ENCODE data around the gene SLC2A4.

The SLC2A4 gene

GRCh38 chr17:7256766-7257456 is 24.6 kb upstream of the SLC2A4 start:
- H3K4me3 ChIP-seq (ENCODE audit: low read depth in 1 of 2, low read length in 2 of 2), result no peak overlapping the region
- no peaks in the 10 kb centered on the region for H3K9me3 ChIP-seq (ENCODE audit: control insufficient read depth in 1 of 2, low read length in 2 of 2)
- H3K9ac ChIP-seq (ENCODE audit: low read depth in 1 of 2, low read length in 2 of 2), result no peak overlapping the region
- no peaks in the 10 kb centered on the region for H3K27me3 ChIP-seq (ENCODE audit: control insufficient read depth in 1 of 2, insufficient read depth in 2 of 2, low read length in 2 of 2)
- peaks cover 20 to 53% of the 10 kb centered on the region in 2 donors for H3K36me3 ChIP-seq (ENCODE audit: control insufficient read depth in 1 of 2, insufficient read depth in 2 of 2, low read length in 2 of 2)
- H3K27ac ChIP-seq (ENCODE audit: low read depth, low read length), result no peak overlapping the region
- H3K4me1 ChIP-seq (ENCODE audit: control insufficient read depth in 1 of 2, insufficient read depth in 2 of 2, low read length in 2 of 2), result peaks cover 21 to 45% of the 10 kb centered on the region in 2 donors

- Histone ChIP-seq H3K4me1 (ENCODE audit: control insufficient read depth in 1 of 2, insufficient read depth in 2 of 2, low read length in 2 of 2) (peaks cover 12 to 48% of the 10 kb centered on the region in 2 donors), H3K4me3 (ENCODE audit: low read depth in 1 of 2, low read length in 2 of 2) (peak overlapping the region; percentile 66 to 92), H3K36me3 (ENCODE audit: control insufficient read depth in 1 of 2, insufficient read depth in 2 of 2, low read length in 2 of 2) (peaks cover 20 to 53% of the 10 kb centered on the region in 2 donors), H3K9me3 (ENCODE audit: control insufficient read depth in 1 of 2, low read length in 2 of 2) (no peaks in the 10 kb centered on the region), H3K9ac (ENCODE audit: low read depth in 1 of 2, low read length in 2 of 2) (peak overlapping the region; percentile 94 to 98), H3K27me3 (ENCODE audit: control insufficient read depth in 1 of 2, insufficient read depth in 2 of 2, low read length in 2 of 2) (peaks cover 0 to 12% of the 10 kb centered on the region in 2 donors), H3K27ac (ENCODE audit: low read depth, low read length) (peak overlapping the region; percentile 86)
Observed at GRCh38 chr17:7258731-7259554, 22.6 kb upstream of the SLC2A4 start.

- Histone ChIP-seq H3K9me3 (ENCODE audit: control insufficient read depth in 1 of 2, low read length in 2 of 2) (no peaks in the 10 kb centered on the region), H3K36me3 (ENCODE audit: control insufficient read depth in 1 of 2, insufficient read depth in 2 of 2, low read length in 2 of 2) (peaks cover 14 to 48% of the 10 kb centered on the region in 2 donors), H3K9ac (ENCODE audit: low read depth in 1 of 2, low read length in 2 of 2) (peak overlapping the region; percentile 94 to 98), H3K27me3 (ENCODE audit: control insufficient read depth in 1 of 2, insufficient read depth in 2 of 2, low read length in 2 of 2) (peaks cover 0 to 12% of the 10 kb centered on the region in 2 donors), H3K4me1 (ENCODE audit: control insufficient read depth in 1 of 2, insufficient read depth in 2 of 2, low read length in 2 of 2) (peaks cover 12 to 42% of the 10 kb centered on the region in 2 donors), H3K27ac (ENCODE audit: low read depth, low read length) (peak overlapping the region; percentile 86), H3K4me3 (ENCODE audit: low read depth in 1 of 2, low read length in 2 of 2) (peak overlapping the region; percentile 66 to 92)
Observed at GRCh38 chr17:7259555-7259889, 22.0 kb upstream of the SLC2A4 start.

GRCh38 chr17:7260151-7260550 is 21.4 kb upstream of the SLC2A4 start:
- H3K27me3 ChIP-seq (ENCODE audit: control insufficient read depth in 1 of 2, insufficient read depth in 2 of 2, low read length in 2 of 2), result peaks cover 0 to 12% of the 10 kb centered on the region in 2 donors
- peak overlapping the region; percentile 94 to 98 for H3K9ac ChIP-seq (ENCODE audit: low read depth in 1 of 2, low read length in 2 of 2)
- peak overlapping the region; percentile 92 to 94 for H3K4me3 ChIP-seq (ENCODE audit: low read depth in 1 of 2, low read length in 2 of 2)
- H3K9me3 ChIP-seq (ENCODE audit: control insufficient read depth in 1 of 2, low read length in 2 of 2), result no peaks in the 10 kb centered on the region
- peaks cover 10 to 42% of the 10 kb centered on the region in 2 donors for H3K36me3 ChIP-seq (ENCODE audit: control insufficient read depth in 1 of 2, insufficient read depth in 2 of 2, low read length in 2 of 2)
- peaks cover 12 to 36% of the 10 kb centered on the region in 2 donors for H3K4me1 ChIP-seq (ENCODE audit: control insufficient read depth in 1 of 2, insufficient read depth in 2 of 2, low read length in 2 of 2)
- H3K27ac ChIP-seq (ENCODE audit: low read depth, low read length), result peak overlapping the region; percentile 97

- Histone ChIP-seq H3K4me1 (ENCODE audit: control insufficient read depth in 1 of 2, insufficient read depth in 2 of 2, low read length in 2 of 2) (peaks cover 12 to 36% of the 10 kb centered on the region in 2 donors), H3K36me3 (ENCODE audit: control insufficient read depth in 1 of 2, insufficient read depth in 2 of 2, low read length in 2 of 2) (peaks cover 10 to 38% of the 10 kb centered on the region in 2 donors)
Observed at GRCh38 chr17:7260651-7261378, 20.7 kb upstream of the SLC2A4 start.

GRCh38 chr17:7261379-7262191 is 19.9 kb upstream of the SLC2A4 start:
- peak overlapping the region; percentile 94 to 98 for H3K9ac ChIP-seq (ENCODE audit: low read depth in 1 of 2, low read length in 2 of 2)
- no peaks in the 10 kb centered on the region for H3K9me3 ChIP-seq (ENCODE audit: control insufficient read depth in 1 of 2, low read length in 2 of 2)
- H3K36me3 ChIP-seq (ENCODE audit: control insufficient read depth in 1 of 2, insufficient read depth in 2 of 2, low read length in 2 of 2), result peaks cover 10 to 32% of the 10 kb centered on the region in 2 donors
- peaks cover 12 to 29% of the 10 kb centered on the region in 2 donors for H3K4me1 ChIP-seq (ENCODE audit: control insufficient read depth in 1 of 2, insufficient read depth in 2 of 2, low read length in 2 of 2)
- H3K27ac ChIP-seq (ENCODE audit: low read depth, low read length), result peak overlapping the region; percentile 97
- peak overlapping the region; percentile 92 to 94 for H3K4me3 ChIP-seq (ENCODE audit: low read depth in 1 of 2, low read length in 2 of 2)
- peaks cover 0 to 12% of the 10 kb centered on the region in 2 donors for H3K27me3 ChIP-seq (ENCODE audit: control insufficient read depth in 1 of 2, insufficient read depth in 2 of 2, low read length in 2 of 2)

More at GRCh38 chr17:7260651-7261378, 20.7 kb upstream of the SLC2A4 start:
- H3K27ac ChIP-seq (ENCODE audit: low read depth, low read length), result peak overlapping the region; percentile 97
- H3K4me3 ChIP-seq (ENCODE audit: low read depth in 1 of 2, low read length in 2 of 2), result peak overlapping the region; percentile 92 to 94
- peak overlapping the region; percentile 94 to 98 for H3K9ac ChIP-seq (ENCODE audit: low read depth in 1 of 2, low read length in 2 of 2)
- H3K27me3 ChIP-seq (ENCODE audit: control insufficient read depth in 1 of 2, insufficient read depth in 2 of 2, low read length in 2 of 2), result peaks cover 0 to 12% of the 10 kb centered on the region in 2 donors
- no peaks in the 10 kb centered on the region for H3K9me3 ChIP-seq (ENCODE audit: control insufficient read depth in 1 of 2, low read length in 2 of 2)

- peak within 1 kb of the TSS; percentile 97 for H3K27ac ChIP-seq (ENCODE audit: low read depth, low read length)
- peaks cover 0 to 12% of the 10 kb centered on the region in 2 donors for H3K27me3 ChIP-seq (ENCODE audit: control insufficient read depth in 1 of 2, insufficient read depth in 2 of 2, low read length in 2 of 2)
- H3K9ac ChIP-seq (ENCODE audit: low read depth in 1 of 2, low read length in 2 of 2), result peak within 1 kb of the TSS; percentile 94 to 98
- peak within 1 kb of the TSS; percentile 92 to 94 for H3K4me3 ChIP-seq (ENCODE audit: low read depth in 1 of 2, low read length in 2 of 2)
- H3K36me3 ChIP-seq (ENCODE audit: control insufficient read depth in 1 of 2, insufficient read depth in 2 of 2, low read length in 2 of 2), result peaks cover 10 to 26% of the 10 kb centered on the region in 2 donors
- peaks cover 12 to 28% of the 10 kb centered on the region in 2 donors for H3K4me1 ChIP-seq (ENCODE audit: control insufficient read depth in 1 of 2, insufficient read depth in 2 of 2, low read length in 2 of 2)
- no peaks in the 10 kb centered on the region for H3K9me3 ChIP-seq (ENCODE audit: control insufficient read depth in 1 of 2, low read length in 2 of 2)
Observed at GRCh38 chr17:7262192-7262934, 19.2 kb upstream of the SLC2A4 start, which contains the start of gene CLDN7. TSS of gene CLDN7 (minus strand) at chr17:7262478. CDS start at chr17:7262043, 435 bp downstream.

GRCh38 chr17:7262935-7263800 is 18.4 kb upstream of the SLC2A4 start:
- H3K36me3 ChIP-seq (ENCODE audit: control insufficient read depth in 1 of 2, insufficient read depth in 2 of 2, low read length in 2 of 2), result peaks cover 10 to 20% of the 10 kb centered on the region in 2 donors
- peak overlapping the region; percentile 91 for H3K27ac ChIP-seq (ENCODE audit: low read depth, low read length)
- peaks cover 12 to 28% of the 10 kb centered on the region in 2 donors for H3K4me1 ChIP-seq (ENCODE audit: control insufficient read depth in 1 of 2, insufficient read depth in 2 of 2, low read length in 2 of 2)
- peak overlapping the region; percentile 94 to 98 for H3K9ac ChIP-seq (ENCODE audit: low read depth in 1 of 2, low read length in 2 of 2)
- peaks cover 0 to 12% of the 10 kb centered on the region in 2 donors for H3K27me3 ChIP-seq (ENCODE audit: control insufficient read depth in 1 of 2, insufficient read depth in 2 of 2, low read length in 2 of 2)
- H3K9me3 ChIP-seq (ENCODE audit: control insufficient read depth in 1 of 2, low read length in 2 of 2), result no peaks in the 10 kb centered on the region
- peak overlapping the region; percentile 85 to 94 for H3K4me3 ChIP-seq (ENCODE audit: low read depth in 1 of 2, low read length in 2 of 2)

Data from duodenal mucosa (tissue), 2 donors.